ENCODE measurements around the gene ZNF273. TPM values are rescaled to one million over a fixed set of nuclear protein-coding genes. Genes with fewer than 3 reads are reported as not detected.

ZNF273 gene
- total RNA-seq, 1 experiment from 2014 or later: 6.6 TPM

DNA sequence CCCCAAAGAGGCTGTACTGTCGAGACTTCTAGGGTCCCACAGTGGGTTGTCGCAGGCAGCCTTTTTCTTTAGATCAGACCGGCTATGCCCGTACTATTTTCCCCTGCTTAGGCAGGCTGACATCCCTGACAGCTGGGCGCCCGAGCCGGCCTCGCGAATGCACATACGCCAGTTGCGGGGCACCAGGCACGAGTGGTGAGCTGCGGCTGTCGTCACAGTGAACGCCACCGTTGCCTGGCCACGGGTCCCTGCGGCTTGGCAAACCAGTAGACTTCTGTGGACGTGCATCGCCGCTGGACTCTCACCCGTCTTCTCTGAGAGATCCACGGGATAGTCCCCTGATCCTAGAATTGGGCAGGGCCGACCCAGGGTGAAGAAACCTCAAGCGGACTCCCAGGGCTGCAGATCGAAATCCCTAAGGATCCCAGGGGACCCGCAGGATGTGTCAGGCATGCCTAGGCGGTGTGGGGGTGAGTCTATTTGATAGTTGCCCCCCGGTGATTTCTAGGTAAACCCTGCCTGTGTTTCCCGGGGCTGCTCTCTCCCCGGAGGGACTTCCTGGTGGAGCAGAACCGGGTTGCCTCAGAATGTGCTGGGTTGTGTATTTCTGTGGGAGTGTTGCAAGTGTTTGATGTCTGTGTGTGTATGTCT lies 33.0 kb upstream of the ZNF273 start:
- no peak for ATAC-seq
- H3K27me3 ChIP-seq (ENCODE audit: insufficient read depth, low read length): no peaks in the 10 kb centered on the region
- ChIA-PET POLR2A (no interaction called here), RAD21 (ENCODE audit: low non-redundant PET in 1 of 2, low total read pairs in 2 of 2, uncharacterized antibody in 2 of 2, unreplicated experiment in 2 of 2) (no interaction called here), CTCF (no interaction called here)
- H3K36me3 ChIP-seq (ENCODE audit: control insufficient read depth in 1 of 2, insufficient read depth in 2 of 2, low read length in 2 of 2): no peaks in the 10 kb centered on the region
- TF ChIP-seq FOSL1 (IDR thresholded peaks at IDR 0.05; ENCODE audit: low read depth): no peak
- TF ChIP-seq TCF7L2 (IDR thresholded peaks at IDR 0.05; ENCODE audit: borderline replicate concordance, extremely low read depth, insufficient read depth, insufficient read length): no peak
- no peak for TF ChIP-seq EZH2phosphoT487 (IDR thresholded peaks at IDR 0.05; ENCODE audit: borderline replicate concordance)
- TF ChIP-seq SRF (IDR thresholded peaks at IDR 0.05; ENCODE audit: low read depth): no peak
- no peak for TF ChIP-seq YY1 (IDR thresholded peaks at IDR 0.05; ENCODE audit: extremely low read depth, insufficient replicate concordance, low read depth, low read length)
- TF ChIP-seq ELF1 (IDR thresholded peaks at IDR 0.05; ENCODE audit: borderline replicate concordance, low read depth): no peak
- TF ChIP-seq RAD21 (IDR thresholded peaks at IDR 0.05; ENCODE audit: low read depth): no peak
- no peak for TF ChIP-seq ZBTB33 (IDR thresholded peaks at IDR 0.05; ENCODE audit: extremely low read depth, insufficient replicate concordance, low read length)
- no peak for TF ChIP-seq CBX3 (IDR thresholded peaks at IDR 0.05; ENCODE audit: low read depth)
- TF ChIP-seq SIN3A (IDR thresholded peaks at IDR 0.05; ENCODE audit: low read depth): no peak
- TF ChIP-seq, protein P1, sequence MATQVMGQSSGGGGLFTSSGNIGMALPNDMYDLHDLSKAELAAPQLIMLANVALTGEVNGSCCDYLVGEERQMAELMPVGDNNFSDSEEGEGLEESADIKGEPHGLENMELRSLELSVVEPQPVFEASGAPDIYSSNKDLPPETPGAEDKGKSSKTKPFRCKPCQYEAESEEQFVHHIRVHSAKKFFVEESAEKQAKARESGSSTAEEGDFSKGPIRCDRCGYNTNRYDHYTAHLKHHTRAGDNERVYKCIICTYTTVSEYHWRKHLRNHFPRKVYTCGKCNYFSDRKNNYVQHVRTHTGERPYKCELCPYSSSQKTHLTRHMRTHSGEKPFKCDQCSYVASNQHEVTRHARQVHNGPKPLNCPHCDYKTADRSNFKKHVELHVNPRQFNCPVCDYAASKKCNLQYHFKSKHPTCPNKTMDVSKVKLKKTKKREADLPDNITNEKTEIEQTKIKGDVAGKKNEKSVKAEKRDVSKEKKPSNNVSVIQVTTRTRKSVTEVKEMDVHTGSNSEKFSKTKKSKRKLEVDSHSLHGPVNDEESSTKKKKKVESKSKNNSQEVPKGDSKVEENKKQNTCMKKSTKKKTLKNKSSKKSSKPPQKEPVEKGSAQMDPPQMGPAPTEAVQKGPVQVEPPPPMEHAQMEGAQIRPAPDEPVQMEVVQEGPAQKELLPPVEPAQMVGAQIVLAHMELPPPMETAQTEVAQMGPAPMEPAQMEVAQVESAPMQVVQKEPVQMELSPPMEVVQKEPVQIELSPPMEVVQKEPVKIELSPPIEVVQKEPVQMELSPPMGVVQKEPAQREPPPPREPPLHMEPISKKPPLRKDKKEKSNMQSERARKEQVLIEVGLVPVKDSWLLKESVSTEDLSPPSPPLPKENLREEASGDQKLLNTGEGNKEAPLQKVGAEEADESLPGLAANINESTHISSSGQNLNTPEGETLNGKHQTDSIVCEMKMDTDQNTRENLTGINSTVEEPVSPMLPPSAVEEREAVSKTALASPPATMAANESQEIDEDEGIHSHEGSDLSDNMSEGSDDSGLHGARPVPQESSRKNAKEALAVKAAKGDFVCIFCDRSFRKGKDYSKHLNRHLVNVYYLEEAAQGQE (IDR thresholded peaks at IDR 0.05; ENCODE audit: low read depth): no peak
- TF ChIP-seq CTCF (IDR thresholded peaks at IDR 0.05 in 2 of 3, conservative IDR thresholded peaks at IDR 0.05 in 1 of 3; ENCODE audit: borderline replicate concordance in 1 of 3, insufficient read depth in 1 of 3, low read depth in 2 of 3, low read length in 2 of 3): no peak
- TF ChIP-seq ATF3 (IDR thresholded peaks at IDR 0.05): no peak
- no peak for TF ChIP-seq JUND (IDR thresholded peaks at IDR 0.05)
- no peak for TF ChIP-seq EGR1 (IDR thresholded peaks at IDR 0.05; ENCODE audit: low read depth)
- no peaks in the 10 kb centered on the region; a peak in 1 of 4 replicates for H3K9me3 ChIP-seq (ENCODE audit: control insufficient read depth in 1 of 2, insufficient read depth in 1 of 2, low read depth in 1 of 2, low read length in 2 of 2)
- H3K4me2 ChIP-seq (ENCODE audit: low read length): no peak overlapping the region
- H3K4me1 ChIP-seq (ENCODE audit: control insufficient read depth in 1 of 2, insufficient read depth in 2 of 2, low read length in 2 of 2): no peaks in the 10 kb centered on the region
- no peak overlapping the region for H3K9ac ChIP-seq (ENCODE audit: low read length)
- no peaks in the 10 kb centered on the region for H4K20me1 ChIP-seq (ENCODE audit: insufficient read depth)
- BruUV-seq (replicated peaks): no TSS peak
- H2AFZ ChIP-seq (ENCODE audit: low read depth, low read length, poor library complexity, severe bottlenecking): no peak overlapping the region
- H3K79me2 ChIP-seq (ENCODE audit: insufficient read depth, low read length): no peaks in the 10 kb centered on the region
- no peak overlapping the region for H3K4me3 ChIP-seq (replicated peaks in 1 of 2; ENCODE audit: low read depth in 1 of 2, low read length in 2 of 2)
- DNase-seq (ENCODE audit: low read depth, low spot score): no peak
- intact Hi-C loops (cut with micrococcal nuclease): no loop called here
- no peak overlapping the region for H3K27ac ChIP-seq (ENCODE audit: low read depth, low read length)
- no peaks in the 10 kb centered on the region for H3K9me2 ChIP-seq (ENCODE audit: insufficient read depth)
